ENCODE results near the gene TMEM45A.

Gene TMEM45A

DNA sequence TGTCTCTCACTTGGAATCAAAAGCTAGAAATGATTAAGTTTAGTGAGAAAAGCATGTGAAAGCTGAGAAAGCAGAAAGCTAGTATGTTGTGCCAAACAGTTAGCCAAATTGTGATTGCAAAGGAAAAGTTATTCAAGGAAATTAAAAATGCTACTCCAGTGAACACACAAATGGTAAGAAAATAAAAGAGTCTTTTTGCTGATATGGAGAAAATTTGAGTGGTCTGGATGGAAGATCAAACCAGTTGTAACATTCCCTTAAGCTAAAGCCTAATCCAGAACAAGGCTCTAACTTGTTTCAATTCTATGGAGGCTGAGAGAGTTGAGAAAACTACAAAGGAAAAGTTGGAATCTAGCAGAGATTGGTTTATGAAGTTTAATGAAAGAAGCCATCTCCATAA is 128.8 kb downstream of the TMEM45A start:
- DNase-seq (ENCODE audit: low spot score): no peak

Data from cerebellar cortex (tissue), 1 donor.